Immature natural killer cell (primary cell): ENCODE data around the gene YIF1B. TPM values are rescaled to one million over a fixed set of nuclear protein-coding genes. Genes with fewer than 3 reads are reported as not detected.

ENCODE experiments used
- DNase-seq, 3 donors: peaks; one replicate each; pipeline ENCODE4 v3.0.0; 2022; ENCODE audit warnings: mixed read lengths in 1 of 3
- H3K27ac Mint-ChIP-seq, 6 donors: one replicate each; pipeline ENCODE4 v1.8.0; 2020; ENCODE audit warnings: mixed read lengths in 6 of 6, mild to moderate bottlenecking in 5 of 6, inconsistent platforms in 4 of 6, moderate library complexity in 3 of 6
- H3K27me3 Mint-ChIP-seq, 3 donors: one replicate each; pipeline ENCODE4 v1.8.0; 2020 to 2021; ENCODE audit warnings: low read depth in 3 of 3, mild to moderate bottlenecking in 3 of 3, mixed read lengths in 3 of 3, moderate library complexity in 3 of 3, inconsistent platforms in 1 of 3
- H3K36me3 Mint-ChIP-seq, 3 donors: one replicate each; pipeline ENCODE4 v1.8.0; 2020; ENCODE audit warnings: mixed read lengths in 3 of 3, inconsistent platforms in 2 of 3, mild to moderate bottlenecking in 2 of 3
- H3K4me1 Mint-ChIP-seq, 2 donors: one replicate each; pipeline ENCODE4 v1.8.0; 2020; ENCODE audit warnings: inconsistent platforms in 2 of 2, mild to moderate bottlenecking in 2 of 2, mixed read lengths in 2 of 2, moderate library complexity in 1 of 2
- H3K4me3 Mint-ChIP-seq, 5 donors: one replicate each; pipeline ENCODE4 v1.8.0; 2020; ENCODE audit warnings: mild to moderate bottlenecking in 5 of 5, mixed read lengths in 5 of 5, inconsistent platforms in 3 of 5, moderate library complexity in 3 of 5
- H3K9me3 Mint-ChIP-seq, 6 donors: one replicate each; pipeline ENCODE4 v1.8.0; 2020; ENCODE audit warnings: mild to moderate bottlenecking in 6 of 6, mixed read lengths in 6 of 6, inconsistent platforms in 4 of 6, moderate library complexity in 3 of 6
- polyA plus RNA-seq, 3 donors: library from polyadenylated mRNA; unstranded; fragments of 300-500 nt; fragmentation: Illumina TruSeq; gene quantifications; one replicate each; pipeline ENCODE4 v1.2.3, GENCODE V29; 2021

Gene YIF1B
- polyA plus RNA-seq, 3 donors from 2014 or later = 47.7 to 82.5 (median 54.9) TPM

- no peaks in the 10 kb centered on the region for H3K27me3 Mint-ChIP-seq
- no peaks in the 10 kb centered on the region for H3K9me3 Mint-ChIP-seq
- no peaks in the 10 kb centered on the region for H3K4me1 Mint-ChIP-seq
- no peak for DNase-seq
- H3K36me3 Mint-ChIP-seq = no peaks in the 10 kb centered on the region
- no peak overlapping the region for H3K27ac Mint-ChIP-seq
- no peak overlapping the region for H3K4me3 Mint-ChIP-seq
Observed at GRCh38 chr19:38285567-38285966, 30.2 kb downstream of the YIF1B start.

- Mint-ChIP-seq H3K27me3 (no peaks in the 10 kb centered on the region), H3K27ac (no peak overlapping the region), H3K9me3 (no peaks in the 10 kb centered on the region), H3K36me3 (no peaks in the 10 kb centered on the region), H3K4me1 (no peaks in the 10 kb centered on the region), H3K4me3 (no peak overlapping the region)
- no peak for DNase-seq
Observed at GRCh38 chr19:38284422-38284821, 31.3 kb downstream of the YIF1B start.

DNA sequence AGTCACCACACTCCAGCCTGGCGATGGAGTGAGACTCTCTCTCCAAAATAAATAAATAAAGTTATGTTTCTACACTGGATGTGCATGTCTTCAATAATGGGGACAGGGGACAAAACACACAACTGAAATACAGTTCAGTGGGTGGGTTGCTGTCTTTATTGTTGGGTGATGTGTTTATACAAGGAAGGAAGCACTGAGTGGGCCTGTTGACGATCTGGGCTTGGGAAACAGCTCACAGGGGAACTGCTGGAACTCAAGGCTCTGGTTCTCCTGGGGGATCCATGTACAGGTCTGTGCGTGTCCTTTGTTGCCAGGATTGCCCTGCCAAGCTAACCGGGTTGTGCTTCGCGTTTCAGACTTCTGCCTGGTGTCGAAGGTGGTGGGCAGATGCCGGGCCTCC is 32.5 kb downstream of the YIF1B start:
- Mint-ChIP-seq H3K4me1 (no peaks in the 10 kb centered on the region), H3K27me3 (no peaks in the 10 kb centered on the region), H3K9me3 (no peaks in the 10 kb centered on the region), H3K4me3 (no peak overlapping the region), H3K27ac (no peak overlapping the region), H3K36me3 (no peaks in the 10 kb centered on the region)
- no peak for DNase-seq

GRCh38 chr19:38281811-38282566 is 33.8 kb downstream of the YIF1B start:
- no peaks in the 10 kb centered on the region for H3K27me3 Mint-ChIP-seq
- DNase-seq = no peak
- H3K4me1 Mint-ChIP-seq = no peaks in the 10 kb centered on the region
- H3K4me3 Mint-ChIP-seq = no peak overlapping the region
- no peaks in the 10 kb centered on the region for H3K9me3 Mint-ChIP-seq
- no peak overlapping the region for H3K27ac Mint-ChIP-seq
- no peaks in the 10 kb centered on the region for H3K36me3 Mint-ChIP-seq

GRCh38 chr19:38280030-38280921 is 35.5 kb downstream of the YIF1B start:
- no peak overlapping the region for H3K27ac Mint-ChIP-seq

DNA sequence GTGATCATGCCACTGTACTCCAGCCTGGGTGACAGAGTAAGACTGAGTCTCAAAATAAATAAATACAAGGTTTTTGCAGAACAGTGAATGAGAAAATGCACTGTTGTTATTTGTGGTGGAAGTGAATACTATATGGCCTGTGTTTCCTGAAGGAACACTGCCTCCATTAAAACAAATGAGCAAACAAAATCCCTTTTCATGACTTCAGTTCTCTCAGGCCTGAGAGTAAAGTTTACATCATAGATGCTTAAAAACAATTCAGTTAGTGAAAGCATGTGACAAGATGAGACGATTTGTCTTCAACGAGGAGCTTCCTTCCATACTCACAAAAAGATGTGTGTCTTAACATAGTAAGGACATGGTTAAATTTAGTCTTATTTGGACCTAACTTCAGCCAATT is 37.0 kb downstream of the YIF1B start:
- no peak overlapping the region for H3K4me3 Mint-ChIP-seq
- H3K4me1 Mint-ChIP-seq = no peaks in the 10 kb centered on the region
- no peaks in the 10 kb centered on the region for H3K36me3 Mint-ChIP-seq
- no peaks in the 10 kb centered on the region for H3K9me3 Mint-ChIP-seq
- no peak for DNase-seq
- no peak overlapping the region for H3K27ac Mint-ChIP-seq
- H3K27me3 Mint-ChIP-seq = peaks cover 0 to under 1% (median 0%) of the 10 kb centered on the region in 3 donors

More at GRCh38 chr19:38280030-38280921, 35.5 kb downstream of the YIF1B start:
- H3K9me3 Mint-ChIP-seq = no peaks in the 10 kb centered on the region
- no peak for DNase-seq
- no peaks in the 10 kb centered on the region for H3K36me3 Mint-ChIP-seq
- H3K4me1 Mint-ChIP-seq = no peaks in the 10 kb centered on the region
- no peaks in the 10 kb centered on the region for H3K27me3 Mint-ChIP-seq
- no peak overlapping the region for H3K4me3 Mint-ChIP-seq

- no peaks in the 10 kb centered on the region for H3K9me3 Mint-ChIP-seq
- H3K27ac Mint-ChIP-seq = no peak overlapping the region
- H3K27me3 Mint-ChIP-seq = peaks cover 0 to 2% (median 0%) of the 10 kb centered on the region in 3 donors
- H3K4me1 Mint-ChIP-seq = no peaks in the 10 kb centered on the region
- H3K4me3 Mint-ChIP-seq = no peak overlapping the region
- no peak for DNase-seq
- H3K36me3 Mint-ChIP-seq = no peaks in the 10 kb centered on the region
Observed at GRCh38 chr19:38277969-38278680, 37.6 kb downstream of the YIF1B start.

DNA sequence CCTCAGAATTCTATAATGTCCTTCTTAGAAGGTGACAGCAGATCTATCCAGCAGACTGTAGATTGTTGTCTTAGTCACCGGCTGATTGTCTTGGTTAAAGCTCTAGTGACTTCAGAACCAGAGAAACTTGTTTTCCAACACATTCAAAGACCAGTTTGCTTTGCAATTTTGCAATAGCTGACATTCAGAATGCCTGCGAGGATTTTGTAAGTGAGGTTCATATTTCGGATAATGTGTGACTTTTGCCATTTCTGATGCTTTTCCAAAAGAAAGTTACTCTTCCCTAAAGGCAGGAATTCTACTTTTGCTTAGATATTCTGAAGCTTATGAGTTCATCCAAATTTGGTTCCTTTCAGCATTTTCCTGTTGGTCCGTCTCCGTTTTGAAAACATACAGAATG is 38.2 kb downstream of the YIF1B start:
- DNase-seq = no peak
- Mint-ChIP-seq H3K36me3 (no peaks in the 10 kb centered on the region), H3K4me1 (no peaks in the 10 kb centered on the region), H3K4me3 (no peak overlapping the region), H3K27ac (no peak overlapping the region), H3K27me3 (peaks cover 0 to 2% (median 0%) of the 10 kb centered on the region in 3 donors), H3K9me3 (no peaks in the 10 kb centered on the region)

- Mint-ChIP-seq H3K9me3 (no peaks in the 10 kb centered on the region), H3K4me3 (no peak overlapping the region), H3K36me3 (no peaks in the 10 kb centered on the region), H3K27me3 (peaks cover 0 to 2% (median 0%) of the 10 kb centered on the region in 3 donors), H3K27ac (no peak overlapping the region), H3K4me1 (no peaks in the 10 kb centered on the region)
- DNase-seq = no peak
Observed at GRCh38 chr19:38276942-38277517, 38.7 kb downstream of the YIF1B start.

GRCh38 chr19:38274739-38275138 is 41.0 kb downstream of the YIF1B start:
- Mint-ChIP-seq H3K4me3 (no peak overlapping the region), H3K36me3 (no peaks in the 10 kb centered on the region), H3K27ac (no peak overlapping the region), H3K27me3 (peaks cover 0 to 5% (median 5%) of the 10 kb centered on the region in 3 donors), H3K9me3 (no peaks in the 10 kb centered on the region), H3K4me1 (no peaks in the 10 kb centered on the region)
- no peak for DNase-seq

DNA sequence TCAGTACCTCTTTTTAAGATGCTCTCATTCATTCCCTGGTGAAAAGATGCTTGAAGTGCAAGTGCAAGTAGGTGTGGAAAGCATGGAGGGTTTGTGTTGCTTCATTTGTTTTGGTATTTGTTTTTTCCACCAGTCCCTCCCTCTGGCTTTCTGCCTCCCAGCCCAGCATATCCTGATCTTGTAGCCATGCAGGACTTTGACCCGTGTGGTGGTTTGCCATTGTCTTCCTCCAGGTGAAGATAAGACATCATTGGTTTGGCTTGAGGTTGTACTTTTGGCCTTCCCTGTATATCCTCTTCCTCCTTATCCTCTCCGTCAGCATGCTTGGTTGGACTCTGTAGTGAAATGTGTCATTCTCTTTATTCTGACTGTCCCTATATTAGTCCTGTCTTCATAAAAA is 42.2 kb downstream of the YIF1B start:
- Mint-ChIP-seq H3K27me3 (peaks cover 0 to 5% (median 5%) of the 10 kb centered on the region in 3 donors), H3K4me3 (no peak overlapping the region), H3K27ac (no peak overlapping the region), H3K36me3 (no peaks in the 10 kb centered on the region), H3K4me1 (no peaks in the 10 kb centered on the region), H3K9me3 (no peaks in the 10 kb centered on the region)
- no peak for DNase-seq

GRCh38 chr19:38270587-38271167 is 45.1 kb downstream of the YIF1B start:
- H3K36me3 Mint-ChIP-seq = no peaks in the 10 kb centered on the region
- H3K4me3 Mint-ChIP-seq = no peak overlapping the region
- peaks cover 0 to 3% of the 10 kb centered on the region in 2 donors for H3K4me1 Mint-ChIP-seq
- no peak overlapping the region for H3K27ac Mint-ChIP-seq
- peaks cover 2 to 9% (median 8%) of the 10 kb centered on the region in 3 donors for H3K27me3 Mint-ChIP-seq
- no peaks in the 10 kb centered on the region for H3K9me3 Mint-ChIP-seq
- no peak for DNase-seq

DNA sequence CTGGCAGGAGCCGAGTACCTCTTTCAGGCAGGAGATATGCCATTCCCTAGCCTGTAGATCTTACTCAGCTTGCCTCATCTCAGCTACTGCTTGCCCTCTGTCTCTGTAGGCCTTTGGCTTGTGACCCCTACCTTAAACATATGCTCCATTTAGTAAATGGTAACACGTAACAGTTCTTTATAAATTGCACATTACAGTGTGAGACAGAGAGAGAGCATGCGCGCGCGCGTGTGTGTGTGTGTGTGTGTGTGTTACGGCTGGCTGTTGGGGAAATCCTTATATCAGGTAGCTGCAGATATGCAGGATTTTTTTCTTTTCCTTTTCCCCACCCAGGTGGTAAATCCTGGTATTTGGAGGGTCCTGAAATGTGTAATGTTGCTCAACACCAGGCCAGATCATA is 47.2 kb downstream of the YIF1B start:
- no peak overlapping the region for H3K4me3 Mint-ChIP-seq
- DNase-seq = no peak
- H3K36me3 Mint-ChIP-seq = no peaks in the 10 kb centered on the region
- no peaks in the 10 kb centered on the region for H3K9me3 Mint-ChIP-seq
- no peak overlapping the region for H3K27ac Mint-ChIP-seq
- H3K4me1 Mint-ChIP-seq = peaks cover 8 to 13% of the 10 kb centered on the region in 2 donors
- peaks cover 10 to 15% (median 11%) of the 10 kb centered on the region in 3 donors for H3K27me3 Mint-ChIP-seq
